K562 treated with DMSO at 1 percent for 4 hours (cell line): Measurements from ENCODE around the gene IL1A. TPM values are rescaled to one million over a fixed set of nuclear protein-coding genes. Genes with fewer than 3 reads are reported as not detected.

ENCODE experiments used
- total RNA-seq: library from RNA; unstranded; fragments of 300-600 nt; gene quantifications from 2 replicates; pipeline ENCODE4 v1.2.3, GENCODE V29; 2022; ENCODE audit not compliant: insufficient read depth

The IL1A gene, protein sequence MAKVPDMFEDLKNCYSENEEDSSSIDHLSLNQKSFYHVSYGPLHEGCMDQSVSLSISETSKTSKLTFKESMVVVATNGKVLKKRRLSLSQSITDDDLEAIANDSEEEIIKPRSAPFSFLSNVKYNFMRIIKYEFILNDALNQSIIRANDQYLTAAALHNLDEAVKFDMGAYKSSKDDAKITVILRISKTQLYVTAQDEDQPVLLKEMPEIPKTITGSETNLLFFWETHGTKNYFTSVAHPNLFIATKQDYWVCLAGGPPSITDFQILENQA
- total RNA-seq: 0.58 and 0.81 TPM in 2 replicates

DNA sequence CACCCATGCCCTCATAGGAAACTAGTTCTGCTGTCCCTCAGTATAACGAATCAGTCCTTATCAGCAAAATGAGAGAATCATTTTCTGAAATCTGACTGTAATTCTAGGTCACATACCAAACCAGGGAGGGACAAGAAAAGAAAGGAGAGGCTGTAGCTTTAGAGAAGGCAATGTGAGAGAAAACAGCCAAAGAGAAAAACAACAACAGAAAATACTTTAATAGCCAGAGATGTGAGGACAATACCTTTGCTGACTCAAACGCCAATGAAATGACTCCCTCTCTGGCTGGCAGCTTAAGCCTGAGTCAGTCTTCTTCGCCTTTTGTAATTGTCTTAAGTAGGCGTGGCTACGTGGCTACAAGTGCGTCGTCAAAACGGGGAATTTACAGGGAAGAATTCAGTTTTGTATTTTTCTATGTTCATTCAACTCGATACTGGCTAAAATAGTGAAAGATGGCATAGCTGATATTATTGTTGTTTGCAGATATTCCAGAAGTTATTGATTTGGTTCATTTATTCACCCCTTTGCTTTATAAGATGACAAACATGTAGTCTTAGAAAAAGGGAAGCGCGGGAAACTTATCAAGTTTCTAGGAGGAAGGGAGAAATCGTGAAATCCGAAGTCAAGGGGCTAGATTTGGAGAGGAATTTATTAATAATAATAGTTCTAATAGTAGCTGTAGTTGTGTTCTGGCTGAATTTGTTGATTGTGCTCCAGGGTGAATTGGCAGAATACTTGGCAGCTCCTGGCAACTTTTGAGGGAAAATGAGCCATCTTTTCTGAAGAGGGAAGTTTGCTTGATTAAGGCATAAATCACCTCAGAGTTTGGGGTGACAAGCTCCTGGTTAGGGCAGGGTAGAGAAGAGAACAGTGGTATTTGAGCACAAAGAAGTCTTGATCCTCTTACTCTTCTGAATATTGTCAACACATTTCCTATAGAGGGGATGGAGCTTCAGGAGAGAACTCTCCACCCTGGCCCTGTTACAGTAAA is at the start of gene IL1A:
TSS of gene IL1A (minus strand) at position 295 of the 991 bp plus-strand sequence. CDS start 723 bp downstream, outside the sequence.

DNA sequence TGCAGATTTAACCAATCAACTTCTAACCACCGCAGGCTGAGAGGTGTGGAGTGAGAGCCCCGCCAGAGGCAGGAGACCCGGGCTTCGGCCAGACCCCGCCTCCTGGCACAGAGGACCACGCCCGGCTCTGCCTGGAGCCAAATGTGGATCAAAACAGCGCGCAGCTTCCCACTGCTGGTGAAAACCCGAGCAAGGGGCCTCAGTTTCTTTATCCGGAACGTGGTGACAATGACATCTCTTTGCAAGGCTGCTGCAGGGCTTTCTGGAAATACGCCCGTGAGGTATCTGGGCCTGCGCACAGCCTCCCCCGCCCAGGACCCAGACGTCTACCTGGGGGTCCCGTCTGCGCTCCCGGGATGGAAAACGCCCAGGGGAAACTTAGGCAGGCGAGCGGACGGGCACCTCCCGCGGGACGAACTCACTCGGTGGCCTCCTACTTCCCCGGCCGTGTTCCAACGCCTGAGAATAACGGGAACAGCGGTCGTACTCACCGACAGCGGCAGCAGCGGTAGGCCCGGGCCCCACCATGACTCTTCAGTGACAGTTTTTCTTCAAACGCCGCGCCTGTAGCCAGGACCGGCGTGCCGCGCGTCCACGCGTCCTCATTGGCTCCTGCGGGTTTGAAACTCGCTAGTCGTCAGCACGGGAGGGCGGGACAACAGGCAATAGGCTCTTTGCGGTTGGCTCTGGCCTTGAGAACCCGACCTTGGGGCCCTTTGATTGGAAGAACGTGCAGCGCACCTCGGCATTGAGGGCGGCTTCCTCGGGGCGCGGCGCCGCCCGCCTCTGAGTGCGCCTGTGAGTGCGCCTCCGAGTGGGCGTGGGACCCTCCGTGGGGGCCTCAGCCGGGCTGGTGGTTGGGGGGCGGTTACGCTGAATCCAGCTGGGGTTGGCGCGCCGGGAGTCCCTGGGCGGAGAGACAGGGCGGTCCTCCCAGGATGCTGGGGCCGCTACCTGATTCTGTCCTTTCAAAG is 19.9 kb downstream of the IL1A start, which contains the start of gene CKAP2L:
TSS of gene CKAP2L (minus strand) at position 539 of the 974 bp plus-strand sequence. CDS start at position 528, 11 bp downstream.

Other genes with a start within 250 kb of the IL1A start
- gene POLR1B, start 242.0 kb downstream of the IL1A start, total RNA-seq: 5.1 and 5.4 TPM in 2 replicates
- gene CHCHD5, start 199.9 kb downstream of the IL1A start, total RNA-seq: 43.9 and 68.5 TPM in 2 replicates
- gene SLC20A1, start 138.6 kb downstream of the IL1A start, total RNA-seq: 39.8 and 61.4 TPM in 2 replicates
- not detected in 2 replicates for gene NT5DC4, start 63.5 kb downstream of the IL1A start, total RNA-seq
- 12.0 and 13.5 TPM in 2 replicates for gene CKAP2L, start 19.9 kb downstream of the IL1A start, total RNA-seq
- gene IL1B, start 52.3 kb upstream of the IL1A start, total RNA-seq: not detected in 2 replicates
- gene IL37, start 126.7 kb upstream of the IL1A start, total RNA-seq: not detected in 2 replicates
- gene IL36G, start 193.5 kb upstream of the IL1A start, total RNA-seq: not detected in 2 replicates
- not detected in 2 replicates for gene IL36A, start 221.0 kb upstream of the IL1A start, total RNA-seq